Neural cell (in vitro differentiated cells): Measurements from ENCODE around the gene BTRC. TPM values are rescaled to one million over a fixed set of nuclear protein-coding genes. Genes with fewer than 3 reads are reported as not detected.

Source experiments
- H2AFZ ChIP-seq: fragments of 200-600, 300-800 bp; sonication (generic), shearing (Covaris generic); 2 replicates; pipeline ENCODE4 v1.6.0; 2014; ENCODE audit warnings: low read depth, mild to moderate bottlenecking, antibody characterized with exemption, low read length, moderate library complexity
- H3F3A ChIP-seq: fragments of 200-600 bp; shearing (Covaris generic); 2 replicates; pipeline ENCODE4 v1.6.1; 2016; ENCODE audit warnings: mild to moderate bottlenecking, moderate library complexity, mixed read lengths, antibody characterized with exemption, low read length; ENCODE audit not compliant: insufficient read depth, poor library complexity, severe bottlenecking
- H3K27ac ChIP-seq: fragments of 200-600, 300-800 bp; sonication (generic), shearing (Covaris generic); 2 replicates; pipeline ENCODE4 v1.5.1; 2014; ENCODE audit warnings: mild to moderate bottlenecking, low read length, moderate library complexity
- H3K27me3 ChIP-seq: fragments of 300-800, 200-600 bp; sonication (generic), shearing (Covaris generic); 2 replicates; pipeline ENCODE4 v1.6.0; 2014; ENCODE audit warnings: mild to moderate bottlenecking, low read depth, low read length, moderate library complexity; ENCODE audit not compliant: insufficient read depth
- H3K36me3 ChIP-seq: fragments of 300-800, 200-600 bp; sonication (generic), shearing (Covaris generic); 2 replicates; pipeline ENCODE4 v1.5.1; 2014; ENCODE audit warnings: mild to moderate bottlenecking, antibody characterized with exemption, low read length, moderate library complexity; ENCODE audit not compliant: insufficient read depth
- H3K4me2 ChIP-seq: fragments of 300-800, 200-600 bp; sonication (generic), shearing (Covaris generic); 2 replicates; pipeline ENCODE4 v1.6.0; 2014; ENCODE audit warnings: mild to moderate bottlenecking, low read length
- H3K4me3 ChIP-seq: fragments of 300-800, 200-600 bp; sonication (generic), shearing (Covaris generic); 2 replicates; pipeline ENCODE4 v1.5.1; 2014; ENCODE audit warnings: mild to moderate bottlenecking, low read length, moderate library complexity
- H3K79me2 ChIP-seq: fragments of 200-600 bp; shearing (Covaris generic); replicated peaks from 2 replicates; pipeline ENCODE4 v1.6.0; 2014; ENCODE audit warnings: mild to moderate bottlenecking, low read length, moderate library complexity; ENCODE audit not compliant: insufficient read depth
- H3K9ac ChIP-seq: fragments of 300-800, 200-600 bp; sonication (generic), shearing (Covaris generic); 2 replicates; pipeline ENCODE4 v1.6.1; 2016; ENCODE audit warnings: mild to moderate bottlenecking, low read length, mixed read lengths
- H3K9me2 ChIP-seq: fragments of 200-600 bp; shearing (Covaris generic); 2 replicates; pipeline ENCODE4 v1.6.1; 2016; ENCODE audit warnings: mild to moderate bottlenecking, low read length, mixed read lengths; ENCODE audit not compliant: insufficient read depth
- H3K9me3 ChIP-seq: fragments of 200-600, 300-800 bp; sonication (generic), shearing (Covaris generic); 2 replicates; pipeline ENCODE4 v1.6.1; 2016; ENCODE audit warnings: mild to moderate bottlenecking, mixed run types, low read length, moderate library complexity, mixed read lengths
- H4K20me1 ChIP-seq: fragments of 200-600 bp; shearing (Covaris generic); 2 replicates; pipeline ENCODE4 v1.6.1; 2016; ENCODE audit warnings: mild to moderate bottlenecking, mixed run types; ENCODE audit not compliant: insufficient read depth
- CTCF ChIP-seq: fragments of 450-650 bp; IDR thresholded peaks from 2 replicates; pipeline ENCODE4 v1.5.1; 2014; ENCODE audit warnings: antibody characterized with exemption, mild to moderate bottlenecking, moderate library complexity; ENCODE audit not compliant: poor library complexity, severe bottlenecking
- EP300 ChIP-seq: fragments of 450-650 bp; conservative IDR thresholded peaks from 2 replicates; pipeline ENCODE4 v1.6.1; 2014; ENCODE audit warnings: antibody characterized with exemption, mild to moderate bottlenecking, moderate library complexity; ENCODE audit not compliant: poor library complexity, severe bottlenecking
- EZH2 ChIP-seq: fragments of 200-600, 300-800 bp; shearing (Covaris generic), sonication (generic); IDR thresholded peaks from 2 replicates; pipeline ENCODE4 v1.6.1; 2014; ENCODE audit warnings: antibody characterized with exemption, low read length, borderline replicate concordance, mild to moderate bottlenecking; ENCODE audit not compliant: insufficient read depth, poor library complexity, severe bottlenecking
- MXI1 ChIP-seq: fragments of 450-650 bp; conservative IDR thresholded peaks from 2 replicates; pipeline ENCODE4 v1.6.1; 2014; ENCODE audit warnings: antibody characterized with exemption, mild to moderate bottlenecking; ENCODE audit not compliant: poor library complexity, severe bottlenecking
- POLR2AphosphoS5 ChIP-seq: IDR thresholded peaks from 2 replicates; pipeline ENCODE4 v1.6.1; 2012
- RAD21 ChIP-seq: fragments of 450-650 bp; conservative IDR thresholded peaks from 2 replicates; pipeline ENCODE4 v1.6.1; 2014; ENCODE audit warnings: antibody characterized with exemption, mild to moderate bottlenecking, moderate library complexity
- REST ChIP-seq: IDR thresholded peaks from 2 replicates; pipeline ENCODE4 v1.6.1; 2012; ENCODE audit warnings: borderline replicate concordance
- SMC3 ChIP-seq: fragments of 450-650 bp; conservative IDR thresholded peaks from 2 replicates; pipeline ENCODE4 v1.6.1; 2014; ENCODE audit warnings: antibody characterized with exemption, mild to moderate bottlenecking, moderate library complexity; ENCODE audit not compliant: poor library complexity
- TAF1 ChIP-seq: IDR thresholded peaks from 2 replicates; pipeline ENCODE4 v1.6.1; 2012; ENCODE audit warnings: low read depth
- polyA plus RNA-seq: library from polyadenylated mRNA; depleted of rRNA; stranded (reverse); fragments of >200 nt; gene quantifications from 2 replicates; pipeline ENCODE4 v1.2.3, GENCODE V29; 2014

Gene BTRC
- polyA plus RNA-seq, 1 donor from 2014 or later = 32.6 TPM

GRCh38 chr10:101310529-101311184 is 43.3 kb upstream of the BTRC start:
- Histone ChIP-seq H3K27me3 (no peaks in the 10 kb centered on the region), H3F3A (no peaks in the 10 kb centered on the region), H3K79me2 (no peaks in the 10 kb centered on the region), H3K27ac (peak overlapping the region; percentile 50), H3K4me3 (peak overlapping the region; percentile 58), H3K4me2 (no peak overlapping the region), H3K9me3 (no peaks in the 10 kb centered on the region), H3K9ac (peak overlapping the region; percentile 46), H4K20me1 (no peaks in the 10 kb centered on the region), H3K36me3 (no peaks in the 10 kb centered on the region), H3K9me2 (no peaks in the 10 kb centered on the region), H2AFZ (peak overlapping the region; percentile 53)
- TF ChIP-seq SMC3 (no peak), RAD21 (no peak), POLR2AphosphoS5 (no peak), EP300 (no peak), EZH2 (no peak), CTCF (no peak), MXI1 (no peak), TAF1 (no peak), REST (no peak)

- Histone ChIP-seq H3K27ac (peak overlapping the region; percentile 50), H3K9ac (peak overlapping the region; percentile 46), H3K27me3 (no peaks in the 10 kb centered on the region), H3F3A (no peaks in the 10 kb centered on the region), H3K36me3 (no peaks in the 10 kb centered on the region), H3K79me2 (no peaks in the 10 kb centered on the region), H3K4me2 (no peak overlapping the region), H3K9me2 (no peaks in the 10 kb centered on the region), H3K9me3 (no peaks in the 10 kb centered on the region), H2AFZ (peak overlapping the region; percentile 53), H3K4me3 (peak overlapping the region; percentile 58), H4K20me1 (no peaks in the 10 kb centered on the region)
- TF ChIP-seq TAF1 (no peak), RAD21 (peak; percentile 20), SMC3 (peak; percentile 27)
Measured at GRCh38 chr10:101311185-101312066, 42.5 kb upstream of the BTRC start.
